ENCODE measurements around the gene GPRC5C.

The GPRC5C gene

DNA sequence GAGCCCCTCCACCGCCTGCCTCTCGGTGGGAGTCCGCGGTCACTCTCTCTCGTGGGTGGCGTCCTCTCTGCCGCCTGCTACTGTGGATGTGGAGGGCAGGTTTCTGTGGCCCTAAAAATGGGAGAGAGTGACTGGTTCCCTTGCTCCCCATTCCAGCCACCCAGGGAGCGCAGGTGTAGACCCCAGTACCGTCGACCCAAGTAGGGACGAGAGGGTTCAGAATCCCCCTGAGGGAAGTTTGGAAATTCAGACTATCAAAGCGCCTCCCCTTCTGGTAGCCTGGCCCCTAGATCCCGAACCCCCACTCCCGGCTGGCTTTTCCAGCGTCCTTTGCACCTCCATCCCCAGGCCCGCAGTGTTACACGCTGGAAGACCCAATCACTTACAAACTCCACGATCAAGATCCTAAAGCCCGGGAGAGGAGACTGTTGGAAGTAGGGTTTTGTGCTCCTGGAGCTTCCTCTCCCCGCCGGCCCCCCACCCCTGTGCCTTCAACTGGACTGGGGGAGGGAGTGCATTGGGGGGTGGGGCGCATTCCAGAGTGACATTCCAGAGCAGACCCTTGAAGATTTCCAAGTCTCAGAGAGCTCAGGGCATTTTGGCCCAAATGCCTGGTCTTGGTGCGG, 991 bp downstream of the GPRC5C start:
- DNase-seq (ENCODE audit: low read depth in 2 of 2) = no peak

DNA sequence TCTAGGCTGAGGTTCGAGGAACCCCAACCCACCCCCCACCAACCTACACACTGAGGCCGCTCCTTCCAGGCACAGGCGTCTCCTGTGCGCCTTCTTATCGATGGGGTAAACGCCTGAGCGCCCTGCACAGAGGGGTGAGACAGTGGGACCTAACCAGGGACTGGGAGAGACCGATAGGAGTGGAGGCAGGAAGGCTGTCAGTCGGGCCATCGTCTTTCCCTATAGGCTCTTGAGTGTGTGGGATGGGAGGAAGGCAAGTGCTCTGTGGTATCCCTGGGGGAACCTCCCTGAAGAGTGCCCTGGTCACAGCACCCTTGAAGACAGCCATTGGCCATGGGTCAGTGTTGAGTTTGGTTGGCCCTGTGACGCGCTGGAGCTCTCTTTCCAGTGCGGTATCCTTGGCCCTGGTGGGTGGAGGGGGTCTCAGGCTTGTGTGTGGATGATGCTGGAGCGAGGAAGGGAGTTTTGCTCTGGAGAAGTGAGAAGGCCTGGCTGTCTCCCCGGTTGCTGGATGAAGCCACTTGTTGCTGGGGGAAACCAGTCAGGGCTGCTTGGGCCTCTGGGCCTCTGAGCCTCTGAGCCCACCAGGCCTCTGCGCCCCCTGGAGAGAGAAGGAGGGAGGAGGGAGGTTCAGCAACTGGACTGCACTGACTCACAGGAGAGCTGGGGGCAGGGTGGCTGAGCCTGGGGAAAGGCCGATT, 1.7 kb downstream of the GPRC5C start:
- no peak for DNase-seq (ENCODE audit: low read depth in 2 of 2)

DNA sequence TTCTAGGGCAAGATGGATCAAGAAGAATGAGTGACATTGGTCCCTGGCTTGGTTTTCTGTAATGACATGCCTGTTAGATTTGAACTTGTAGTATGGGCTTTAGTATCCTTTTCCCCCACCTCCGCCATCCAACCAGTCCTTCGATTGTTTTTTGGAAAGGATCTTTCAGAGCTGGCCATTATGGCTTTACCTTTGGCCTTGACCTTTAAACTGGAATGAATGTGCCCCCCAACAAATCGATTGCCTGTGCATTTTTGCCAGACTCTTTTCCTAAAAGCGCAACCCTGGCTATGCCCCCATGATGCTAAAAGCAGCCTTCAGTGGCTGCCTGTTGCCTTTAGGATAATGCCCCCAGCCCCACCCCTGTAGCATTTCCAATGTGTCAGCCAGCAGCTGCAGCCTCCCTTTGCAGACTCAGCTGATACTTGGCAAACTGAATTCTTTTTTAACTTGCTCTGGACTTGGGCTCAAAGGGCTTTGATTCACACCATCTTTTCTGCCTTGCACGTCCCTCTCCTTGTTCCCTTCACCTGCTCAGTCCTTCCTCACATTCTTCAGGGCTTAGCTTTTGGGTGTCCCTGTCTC, 4.0 kb downstream of the GPRC5C start:
- DNase-seq (ENCODE audit: low read depth in 2 of 2) = no peak

DNA sequence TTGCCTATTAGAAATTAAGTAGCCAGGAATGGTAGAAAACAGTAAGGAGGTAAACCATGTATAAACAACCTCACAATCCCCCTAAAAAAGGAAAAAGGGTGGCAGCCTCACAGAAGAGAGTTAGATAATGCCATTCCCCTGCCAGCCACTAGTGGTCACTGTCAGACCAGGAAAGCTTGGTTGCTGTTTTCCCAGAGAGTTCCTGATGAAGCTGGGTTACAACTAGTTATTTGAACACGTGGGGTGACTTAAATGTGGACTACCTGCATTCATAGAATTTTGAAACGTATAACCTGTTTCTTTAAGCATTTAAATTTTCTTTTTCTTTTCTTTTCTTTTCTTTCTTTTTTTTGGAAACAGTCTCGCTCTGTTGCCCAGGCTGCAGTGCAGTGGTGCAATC, 5.8 kb downstream of the GPRC5C start:
- DNase-seq (ENCODE audit: low read depth in 2 of 2) = no peak

DNA sequence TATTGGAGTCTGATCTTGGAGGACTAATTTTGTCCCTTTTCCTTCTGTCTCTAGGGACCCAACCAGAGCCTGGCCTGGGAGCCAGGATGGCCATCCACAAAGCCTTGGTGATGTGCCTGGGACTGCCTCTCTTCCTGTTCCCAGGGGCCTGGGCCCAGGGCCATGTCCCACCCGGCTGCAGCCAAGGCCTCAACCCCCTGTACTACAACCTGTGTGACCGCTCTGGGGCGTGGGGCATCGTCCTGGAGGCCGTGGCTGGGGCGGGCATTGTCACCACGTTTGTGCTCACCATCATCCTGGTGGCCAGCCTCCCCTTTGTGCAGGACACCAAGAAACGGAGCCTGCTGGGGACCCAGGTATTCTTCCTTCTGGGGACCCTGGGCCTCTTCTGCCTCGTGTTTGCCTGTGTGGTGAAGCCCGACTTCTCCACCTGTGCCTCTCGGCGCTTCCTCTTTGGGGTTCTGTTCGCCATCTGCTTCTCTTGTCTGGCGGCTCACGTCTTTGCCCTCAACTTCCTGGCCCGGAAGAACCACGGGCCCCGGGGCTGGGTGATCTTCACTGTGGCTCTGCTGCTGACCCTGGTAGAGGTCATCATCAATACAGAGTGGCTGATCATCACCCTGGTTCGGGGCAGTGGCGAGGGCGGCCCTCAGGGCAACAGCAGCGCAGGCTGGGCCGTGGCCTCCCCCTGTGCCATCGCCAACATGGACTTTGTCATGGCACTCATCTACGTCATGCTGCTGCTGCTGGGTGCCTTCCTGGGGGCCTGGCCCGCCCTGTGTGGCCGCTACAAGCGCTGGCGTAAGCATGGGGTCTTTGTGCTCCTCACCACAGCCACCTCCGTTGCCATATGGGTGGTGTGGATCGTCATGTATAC, 8.0 kb downstream of the GPRC5C start:
- DNase-seq (ENCODE audit: low read depth in 2 of 2) = no peak

DNA sequence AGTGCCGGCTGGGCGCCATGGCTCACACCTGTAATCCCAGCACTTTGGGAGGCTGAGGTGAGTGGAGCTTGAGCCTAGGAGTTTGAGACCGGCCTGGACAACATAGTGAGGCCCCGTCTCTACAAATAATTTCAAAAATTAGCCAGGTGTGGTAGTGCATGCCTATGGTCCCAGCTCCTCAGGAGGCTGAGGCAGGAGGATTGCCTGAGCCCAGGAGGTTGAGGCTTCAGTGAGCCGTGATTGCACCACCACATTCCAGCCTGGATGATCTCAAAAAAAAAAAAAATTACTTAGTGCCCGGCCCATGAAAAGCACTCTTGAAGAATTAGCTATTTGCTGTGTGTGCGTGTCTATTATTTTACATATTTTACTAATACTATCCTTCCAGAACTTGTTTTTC, 9.6 kb downstream of the GPRC5C start:
- no peak for DNase-seq (ENCODE audit: low read depth in 2 of 2)

GRCh38 chr17:74442291-74442669, 10.4 kb downstream of the GPRC5C start:
- DNase-seq (ENCODE audit: low read depth in 2 of 2) = no peak

- DNase-seq (ENCODE audit: low read depth in 2 of 2) = no peak
Measured at GRCh38 chr17:74442670-74443515, 11.0 kb downstream of the GPRC5C start.

GRCh38 chr17:74443516-74444296, 11.8 kb downstream of the GPRC5C start:
- DNase-seq (ENCODE audit: low read depth in 2 of 2) = no peak

DNA sequence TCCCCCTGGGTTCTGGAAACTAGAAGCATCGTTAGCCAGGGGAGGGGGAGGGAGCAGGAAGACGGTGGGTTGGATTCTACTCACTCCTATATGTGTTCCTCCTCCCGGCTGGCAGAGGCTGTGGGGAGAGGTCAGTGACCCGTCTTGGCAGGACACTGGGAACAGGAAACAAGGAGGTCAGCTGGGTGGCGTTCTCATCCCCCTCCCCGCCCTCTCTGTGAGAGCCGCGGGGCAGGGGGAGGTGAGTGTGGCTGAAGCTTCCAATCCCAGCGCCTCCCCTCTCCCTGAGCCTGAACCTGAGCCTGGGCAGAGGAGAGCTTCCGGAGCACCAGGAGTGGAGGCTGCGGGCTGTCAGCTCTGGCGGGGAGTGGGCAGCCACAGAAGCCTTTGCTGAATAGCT, 12.5 kb downstream of the GPRC5C start:
- DNase-seq (ENCODE audit: low read depth in 2 of 2) = no peak

DNA sequence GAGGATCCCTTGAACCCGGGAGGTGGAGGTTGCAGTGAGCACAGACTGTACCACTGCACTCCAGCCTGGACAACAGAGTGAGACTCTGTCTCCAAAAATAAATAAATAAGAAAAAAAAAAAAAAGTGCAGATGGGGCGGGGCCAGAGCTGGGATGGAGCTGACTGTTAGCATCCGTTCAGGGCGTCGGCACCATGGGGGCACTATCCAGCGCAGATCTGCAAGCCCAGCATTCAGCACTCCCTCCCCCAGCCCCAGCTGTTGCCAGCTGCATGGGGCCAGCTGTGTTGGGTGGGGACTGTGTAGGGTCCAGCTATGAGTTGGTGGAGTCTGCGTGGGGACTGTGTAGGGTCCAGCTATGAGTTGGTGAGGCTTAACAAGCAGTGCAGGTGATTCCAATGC, 13.3 kb downstream of the GPRC5C start:
- DNase-seq (ENCODE audit: low read depth in 2 of 2) = no peak

GRCh38 chr17:74446551-74447500, 14.9 kb downstream of the GPRC5C start:
- no peak for DNase-seq (ENCODE audit: low read depth in 2 of 2)

GRCh38 chr17:74447628-74448159, 15.8 kb downstream of the GPRC5C start:
- DNase-seq (ENCODE audit: low read depth in 2 of 2) = no peak

- no peak for DNase-seq (ENCODE audit: low read depth in 2 of 2)
Measured at GRCh38 chr17:74448756-74449155, 16.9 kb downstream of the GPRC5C start.

DNA sequence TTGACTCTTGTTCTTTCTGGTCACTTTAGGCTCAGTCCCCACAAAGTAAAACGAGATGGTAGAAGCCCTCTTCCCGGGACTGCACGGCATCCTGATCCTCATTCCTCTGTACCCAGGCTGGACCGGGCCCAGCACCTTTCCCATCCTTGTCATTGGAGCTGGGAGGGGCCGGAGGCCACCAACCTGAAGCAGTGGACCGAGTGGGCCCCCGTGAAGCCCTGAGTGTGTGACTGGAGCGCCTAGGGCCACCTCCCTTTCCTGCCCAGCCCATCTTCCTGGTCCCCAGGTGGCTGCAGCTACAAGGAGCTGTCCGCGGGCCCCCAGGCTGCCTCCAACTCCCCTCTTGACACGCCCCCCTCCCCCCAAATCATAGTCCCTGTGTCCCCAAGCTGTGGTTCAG, 17.4 kb downstream of the GPRC5C start:
- no peak for DNase-seq (ENCODE audit: low read depth in 2 of 2)

DNA sequence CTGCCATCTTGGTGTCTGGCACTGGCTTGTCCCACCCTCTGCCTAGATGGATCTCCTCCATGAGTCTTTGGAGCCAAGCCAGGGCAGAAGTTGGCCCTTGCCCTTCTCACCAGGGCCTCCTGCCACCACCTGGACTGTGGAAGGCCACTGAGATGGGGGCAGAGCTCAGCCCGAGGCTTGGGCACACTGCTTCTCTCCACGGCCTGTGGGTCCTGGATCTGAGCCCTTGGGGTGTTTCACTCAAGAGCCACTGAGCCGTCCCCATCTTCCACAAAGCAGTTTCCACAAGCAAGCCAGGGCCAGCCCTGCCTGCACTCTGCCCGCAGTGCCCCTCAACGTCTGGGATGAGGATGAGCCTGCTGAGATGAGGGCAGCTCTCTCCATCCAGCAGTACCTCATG, 17.9 kb downstream of the GPRC5C start:
- no peak for DNase-seq (ENCODE audit: low read depth in 2 of 2)

- no peak for DNase-seq (ENCODE audit: low read depth in 2 of 2)
Measured at GRCh38 chr17:74450231-74450630, 18.3 kb downstream of the GPRC5C start.

DNA sequence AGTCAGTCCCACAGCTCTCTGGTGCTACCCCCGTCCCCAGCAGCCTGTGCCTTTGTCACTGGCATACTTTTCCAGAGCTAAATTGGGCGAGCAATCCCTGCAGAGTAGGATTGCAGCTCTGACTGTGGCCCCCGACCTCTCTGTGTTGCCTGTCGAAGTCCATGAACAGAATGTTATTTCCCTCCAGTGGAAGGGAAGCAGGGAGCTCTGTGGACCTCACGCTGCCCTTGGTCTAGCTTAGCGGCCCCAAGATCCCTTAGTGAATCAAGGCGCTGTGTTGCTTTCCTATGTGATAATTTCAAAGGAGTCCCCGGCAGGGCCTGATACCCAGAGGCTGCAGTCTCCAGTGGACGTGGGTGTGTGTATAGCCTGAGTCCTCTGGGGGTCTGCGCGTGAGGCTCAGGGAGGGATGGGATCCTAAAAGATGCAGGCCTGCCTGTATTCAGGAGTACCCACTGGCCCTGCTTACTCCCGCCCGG, 19.1 kb downstream of the GPRC5C start:
- no peak for DNase-seq (ENCODE audit: low read depth in 2 of 2)

GRCh38 chr17:74451557-74451956, 19.7 kb downstream of the GPRC5C start:
- DNase-seq (ENCODE audit: low read depth in 2 of 2) = no peak
